Limb (tissue), 2 donors: ENCODE data around the gene SPACA5.
A peak's percentile ranks its signal among the peaks of the same experiment; 100 is the strongest.
"Not testable (repeated sequence)": the region's sequence is repeated elsewhere in the genome, so short reads cannot be mapped to it uniquely, and the experiment has no call there.

ENCODE experiments used
- DNase-seq, 2 donors: peaks; one replicate each; pipeline ENCODE4 v3.0.0-alpha.2; 2016; ENCODE audit errors: extremely low spot score in 2 of 2

The SPACA5 gene

DNA sequence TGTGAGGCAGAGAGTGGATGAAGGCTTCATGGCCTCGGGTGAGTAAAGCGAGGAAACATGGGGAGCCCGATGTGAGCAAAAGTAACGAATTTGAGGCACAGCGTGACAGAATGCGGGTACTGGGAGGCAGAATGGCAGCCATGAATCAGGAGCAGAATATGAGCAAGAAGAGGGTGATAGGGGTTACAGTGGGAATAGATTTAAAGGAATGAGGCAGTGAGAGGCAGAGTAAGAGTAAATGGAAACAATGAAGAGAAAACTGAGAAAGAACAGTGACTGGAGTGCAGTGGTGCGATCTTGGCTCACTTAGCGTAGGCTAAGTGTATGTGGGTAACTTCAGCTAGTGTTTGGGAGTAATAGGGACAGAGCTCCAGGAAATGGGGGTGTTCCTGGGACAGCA, at the start of gene SPACA5:
TSS of gene SPACA5 (plus strand) at position 301 of the 400 bp plus-strand sequence. CDS start 815 bp downstream, outside the sequence.
- DNase-seq: not testable (repeated sequence)

GRCh38 chrX:47958206-47958605, 48.6 kb upstream of the SPACA5 start:
- peak in 1 of 2 donors; percentile 25 for DNase-seq

- no peak for DNase-seq
Observed at GRCh38 chrX:47958761-47959342, 47.9 kb upstream of the SPACA5 start.

DNA sequence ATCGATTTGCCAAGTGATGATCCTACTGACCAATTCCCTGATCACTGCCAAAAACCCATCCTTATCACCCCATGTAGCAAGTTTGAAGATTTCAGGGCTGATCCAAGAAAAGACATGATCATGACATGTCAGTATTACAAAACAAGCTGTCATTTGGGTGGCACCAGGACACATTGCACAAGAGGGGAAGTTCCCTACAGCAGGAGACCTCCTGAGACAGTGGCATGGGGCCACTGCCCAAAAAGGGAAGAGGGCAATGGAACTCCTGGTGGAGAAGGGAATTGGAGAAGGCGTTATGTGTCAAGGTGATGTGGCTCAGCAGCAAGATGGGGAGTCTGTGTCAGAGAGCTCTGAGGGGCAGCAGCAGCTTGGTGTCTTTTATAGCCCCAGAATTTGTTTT, 46.4 kb upstream of the SPACA5 start:
- DNase-seq: no peak

- not testable (repeated sequence) for DNase-seq
Observed at GRCh38 chrX:47961830-47962229, 45.0 kb upstream of the SPACA5 start.

GRCh38 chrX:47965526-47965925, 41.3 kb upstream of the SPACA5 start:
- DNase-seq: not testable (repeated sequence)

GRCh38 chrX:47973235-47973634, 33.6 kb upstream of the SPACA5 start:
- DNase-seq: no peak

DNA sequence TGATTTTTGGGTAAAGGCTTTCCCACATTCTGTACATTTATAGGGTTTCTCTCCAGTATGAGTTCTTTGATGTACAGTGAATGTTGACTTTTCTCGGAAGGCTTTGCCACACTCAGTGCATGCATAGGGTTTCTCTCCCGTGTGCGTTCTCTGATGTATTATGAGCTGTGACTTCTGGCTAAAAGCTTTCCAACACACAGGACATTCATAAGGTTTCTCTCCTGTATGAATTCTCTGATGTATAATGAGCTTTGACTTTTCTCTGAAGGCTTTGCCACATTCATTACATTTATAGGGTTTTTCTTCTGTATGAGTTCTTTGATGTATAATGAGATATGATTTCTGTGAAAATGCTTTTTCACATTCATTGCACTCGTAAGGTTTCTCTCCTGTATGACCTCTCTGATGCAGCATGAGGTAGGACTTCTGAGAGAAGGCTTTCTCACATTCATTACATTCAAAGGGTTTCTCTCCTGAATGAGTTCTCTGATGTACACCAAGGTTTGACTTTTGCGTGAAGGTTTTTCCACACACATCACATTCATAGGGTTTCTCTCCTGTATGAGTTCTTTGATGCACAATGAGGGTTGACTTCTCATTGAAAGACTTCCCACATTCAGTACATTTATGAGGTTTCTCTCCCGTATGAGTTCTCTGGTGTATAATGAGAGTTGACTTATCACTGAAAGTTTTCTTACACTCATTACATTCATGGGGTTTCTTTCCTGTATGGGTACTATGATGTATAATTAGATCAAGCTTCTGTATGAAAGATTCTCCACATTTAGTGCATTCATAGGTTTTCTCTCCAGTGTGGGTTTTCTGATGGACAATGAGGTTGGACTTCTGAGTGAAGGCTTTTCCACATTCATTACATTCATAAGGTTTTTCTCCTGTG, 30.3 kb upstream of the SPACA5 start:
- DNase-seq: no peak

GRCh38 chrX:47991263-47992094, 15.3 kb upstream of the SPACA5 start:
- DNase-seq: no peak

GRCh38 chrX:47992095-47992380, 14.8 kb upstream of the SPACA5 start:
- no peak for DNase-seq

DNA sequence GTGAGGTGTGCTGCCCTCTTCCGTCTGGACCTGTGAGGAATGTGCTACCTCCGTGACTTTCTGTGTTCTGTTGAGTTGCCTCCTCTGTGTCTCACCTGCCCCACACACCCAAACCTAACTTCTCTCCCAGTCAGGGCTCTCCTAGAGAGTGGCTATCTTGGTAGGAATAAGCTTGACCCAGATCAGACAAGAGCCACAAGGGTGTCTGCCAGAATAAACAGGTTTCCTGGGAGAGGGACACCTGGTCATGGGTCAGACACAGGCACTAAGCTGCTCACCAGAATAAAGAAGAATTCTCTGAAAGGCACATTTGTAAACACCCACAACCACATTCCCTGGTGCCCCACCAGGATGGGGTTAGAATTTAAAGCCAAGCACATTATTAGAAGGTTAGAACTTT, 14.1 kb upstream of the SPACA5 start:
- no peak for DNase-seq

DNA sequence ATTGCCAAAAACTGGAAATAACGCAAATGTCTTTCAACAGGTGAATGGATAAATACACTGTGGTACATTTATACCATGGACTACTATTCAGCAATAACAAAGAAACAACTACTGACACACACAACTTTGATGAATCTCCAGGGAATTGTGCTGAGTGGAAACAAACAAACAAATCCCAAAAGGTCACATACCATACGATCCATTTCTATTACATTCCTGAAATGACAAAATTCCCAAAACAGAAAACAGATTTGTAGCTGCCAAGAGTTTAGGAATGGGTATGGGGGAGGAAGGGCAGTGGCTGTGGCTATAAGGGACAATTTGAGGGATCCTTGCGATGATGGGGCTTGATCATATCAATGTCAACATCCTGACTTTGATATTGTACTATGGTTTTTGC, 5.5 kb upstream of the SPACA5 start:
- no peak for DNase-seq

DNA sequence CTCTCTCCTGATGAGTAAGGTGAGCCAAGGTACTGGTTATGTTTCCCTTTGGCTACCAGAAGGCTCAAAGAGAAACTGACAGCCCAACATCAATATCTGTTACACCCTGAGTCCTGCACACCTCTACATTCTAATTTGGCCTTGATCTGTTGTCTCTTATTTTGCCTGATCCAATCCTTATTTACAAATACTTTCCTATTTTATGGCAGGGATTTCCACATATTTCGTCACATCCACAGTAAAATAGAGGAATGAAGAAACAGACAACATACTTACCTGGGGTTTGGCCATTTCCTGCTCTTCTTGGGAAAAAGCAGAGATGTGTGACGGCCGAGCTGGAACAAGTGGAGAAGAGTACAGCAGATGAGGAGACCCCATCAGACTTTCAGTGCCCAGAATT, 4.5 kb upstream of the SPACA5 start:
- DNase-seq: no peak

DNA sequence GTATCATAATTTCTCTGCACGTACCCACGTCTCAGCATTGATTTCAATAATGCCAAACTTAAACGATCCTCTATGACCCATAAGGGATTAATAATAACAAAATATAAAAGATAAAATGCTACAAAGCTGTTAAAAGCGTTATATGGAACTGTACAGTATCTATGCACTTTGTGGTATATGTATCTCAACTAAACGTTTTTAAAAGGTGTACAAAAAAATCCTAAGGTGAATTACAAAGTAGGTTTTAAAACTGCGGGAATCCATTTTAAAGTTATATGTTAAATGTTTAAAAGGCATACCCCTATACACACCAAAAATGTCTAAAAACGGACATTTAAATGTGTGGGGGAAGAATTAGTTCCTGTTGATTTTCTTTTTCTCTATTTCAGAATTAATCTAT, 3.9 kb upstream of the SPACA5 start:
- DNase-seq: no peak

DNA sequence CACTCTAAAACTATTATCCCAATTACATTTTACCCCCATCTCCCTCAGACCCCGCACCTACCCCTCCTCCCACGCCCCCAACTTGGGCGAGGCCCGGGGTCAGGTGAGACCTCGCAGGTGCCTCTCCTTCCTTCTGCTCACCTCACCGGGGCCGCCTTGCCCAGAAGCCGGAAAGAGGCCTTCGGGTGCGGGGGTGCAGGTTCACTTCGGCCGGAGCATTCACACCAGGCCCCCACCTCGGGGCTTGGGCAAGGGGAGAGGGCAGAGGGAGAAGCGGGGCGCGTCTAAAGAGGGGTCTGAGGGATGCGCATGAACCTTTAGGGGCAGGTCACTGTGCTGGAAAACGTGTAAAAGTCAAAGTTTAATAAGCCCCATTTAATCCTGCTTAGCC, 3.4 kb upstream of the SPACA5 start:
- DNase-seq: no peak

- DNase-seq: peak; percentile 91
Observed at GRCh38 chrX:48003758-48004457, 2.9 kb upstream of the SPACA5 start, which contains the start of gene ZNF182. Gene ZNF182 (minus strand): TSS chrX:48003989. CDS start chrX:48002609, 1,380 bp downstream.

- not testable (repeated sequence) for DNase-seq
Observed at GRCh38 chrX:48009445-48009960, 2.7 kb downstream of the SPACA5 start.

GRCh38 chrX:48016583-48017310, 10.0 kb downstream of the SPACA5 start:
- not testable (repeated sequence) for DNase-seq

DNA sequence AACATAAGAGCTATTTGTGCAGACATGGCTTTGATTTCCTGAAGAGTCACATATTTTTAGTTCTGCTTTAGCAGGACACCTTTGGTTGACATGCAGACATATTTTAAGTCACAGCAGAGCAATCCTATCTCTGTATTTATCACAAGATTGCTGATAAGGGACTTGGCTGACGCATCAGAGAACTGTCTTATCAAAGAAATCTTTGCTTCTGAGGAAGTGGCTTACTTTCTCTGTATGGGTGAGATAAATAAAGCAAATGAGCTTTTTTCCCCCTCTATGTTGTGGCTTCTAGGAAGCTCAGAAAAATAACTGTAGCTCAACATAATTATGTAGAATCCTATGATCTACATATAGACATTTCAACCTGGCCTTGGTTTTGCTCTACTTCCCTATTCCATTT, 13.1 kb downstream of the SPACA5 start:
- DNase-seq: not testable (repeated sequence)

- DNase-seq: not testable (repeated sequence)
Observed at GRCh38 chrX:48020472-48020871, 13.7 kb downstream of the SPACA5 start.
